ENCODE results near the gene EPB41L4B. TPM values are rescaled to one million over a fixed set of nuclear protein-coding genes. Genes with fewer than 3 reads are reported as not detected.

The EPB41L4B gene
- total RNA-seq, 1 donor from 2014 or later: 6.8 TPM

- H3K4me1 ChIP-seq (ENCODE audit: control insufficient read depth in 3 of 3, insufficient read depth in 3 of 3, low read length in 3 of 3): no peaks in the 10 kb centered on the region
- H3K36me3 ChIP-seq (ENCODE audit: control insufficient read depth in 3 of 3, insufficient read depth in 3 of 3, low read length in 3 of 3): no peaks in the 10 kb centered on the region
- H3K27ac ChIP-seq (ENCODE audit: low read depth, low read length): no peak overlapping the region
- H3K27me3 ChIP-seq (ENCODE audit: control insufficient read depth in 3 of 3, insufficient read depth in 3 of 3, low read length in 3 of 3): peaks cover 0 to 7% (median 0%) of the 10 kb centered on the region in 3 donors
- H3K9me3 ChIP-seq (ENCODE audit: control insufficient read depth in 3 of 3, low read length in 3 of 3): no peaks in the 10 kb centered on the region
- no peak overlapping the region for H3K4me3 ChIP-seq (ENCODE audit: low read length in 3 of 3)
- H3K9ac ChIP-seq (ENCODE audit: low read depth in 1 of 3, low read length in 3 of 3): no peak overlapping the region
Measured at GRCh38 chr9:109199676-109200075, 121.2 kb downstream of the EPB41L4B start.

GRCh38 chr9:109198736-109199382 is 122.0 kb downstream of the EPB41L4B start:
- no peaks in the 10 kb centered on the region for H3K4me1 ChIP-seq (ENCODE audit: control insufficient read depth in 3 of 3, insufficient read depth in 3 of 3, low read length in 3 of 3)
- no peak overlapping the region for H3K9ac ChIP-seq (ENCODE audit: low read depth in 1 of 3, low read length in 3 of 3)
- H3K36me3 ChIP-seq (ENCODE audit: control insufficient read depth in 3 of 3, insufficient read depth in 3 of 3, low read length in 3 of 3): no peaks in the 10 kb centered on the region
- H3K27ac ChIP-seq (ENCODE audit: low read depth, low read length): no peak overlapping the region
- no peaks in the 10 kb centered on the region for H3K9me3 ChIP-seq (ENCODE audit: control insufficient read depth in 3 of 3, low read length in 3 of 3)
- peaks cover 0 to 7% (median 0%) of the 10 kb centered on the region in 3 donors for H3K27me3 ChIP-seq (ENCODE audit: control insufficient read depth in 3 of 3, insufficient read depth in 3 of 3, low read length in 3 of 3)
- no peak overlapping the region for H3K4me3 ChIP-seq (ENCODE audit: low read length in 3 of 3)

DNA sequence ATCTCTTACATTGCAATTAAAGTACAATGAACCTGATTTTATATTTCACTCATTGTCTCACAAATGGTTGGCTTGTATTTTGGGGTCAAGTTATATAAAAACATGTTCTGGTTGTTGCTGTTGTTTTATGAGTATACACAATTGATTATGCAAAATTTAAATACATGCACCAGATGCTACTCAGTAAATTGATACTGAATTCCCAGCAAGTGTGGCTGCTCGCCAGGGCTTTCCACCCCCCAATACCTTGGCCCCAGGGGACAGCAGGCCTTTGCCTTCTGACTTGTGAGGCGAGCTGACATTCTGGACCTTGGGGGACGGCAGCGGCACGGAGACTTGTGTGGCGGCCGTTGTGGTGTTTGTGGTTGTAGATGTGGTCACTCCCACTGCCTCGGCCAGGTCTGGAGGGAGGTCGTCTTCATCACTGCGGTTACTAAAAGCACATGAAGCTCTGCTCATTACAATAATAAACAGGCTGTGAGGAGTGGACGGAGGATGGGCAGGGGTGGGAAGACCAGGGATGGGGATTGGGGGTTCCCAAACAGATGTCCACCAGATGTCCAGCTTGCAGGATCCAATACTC is 126.8 kb downstream of the EPB41L4B start:
- H3K9me3 ChIP-seq (ENCODE audit: control insufficient read depth in 3 of 3, low read length in 3 of 3): no peaks in the 10 kb centered on the region
- H3K36me3 ChIP-seq (ENCODE audit: control insufficient read depth in 3 of 3, insufficient read depth in 3 of 3, low read length in 3 of 3): peaks cover 0 to 4% (median 0%) of the 10 kb centered on the region in 3 donors
- H3K4me1 ChIP-seq (ENCODE audit: control insufficient read depth in 3 of 3, insufficient read depth in 3 of 3, low read length in 3 of 3): no peaks in the 10 kb centered on the region
- no peak overlapping the region for H3K9ac ChIP-seq (ENCODE audit: low read depth in 1 of 3, low read length in 3 of 3)
- no peak overlapping the region for H3K4me3 ChIP-seq (ENCODE audit: low read length in 3 of 3)
- H3K27me3 ChIP-seq (ENCODE audit: control insufficient read depth in 3 of 3, insufficient read depth in 3 of 3, low read length in 3 of 3): peaks cover 0 to 3% (median 0%) of the 10 kb centered on the region in 3 donors
- no peak overlapping the region for H3K27ac ChIP-seq (ENCODE audit: low read depth, low read length)

DNA sequence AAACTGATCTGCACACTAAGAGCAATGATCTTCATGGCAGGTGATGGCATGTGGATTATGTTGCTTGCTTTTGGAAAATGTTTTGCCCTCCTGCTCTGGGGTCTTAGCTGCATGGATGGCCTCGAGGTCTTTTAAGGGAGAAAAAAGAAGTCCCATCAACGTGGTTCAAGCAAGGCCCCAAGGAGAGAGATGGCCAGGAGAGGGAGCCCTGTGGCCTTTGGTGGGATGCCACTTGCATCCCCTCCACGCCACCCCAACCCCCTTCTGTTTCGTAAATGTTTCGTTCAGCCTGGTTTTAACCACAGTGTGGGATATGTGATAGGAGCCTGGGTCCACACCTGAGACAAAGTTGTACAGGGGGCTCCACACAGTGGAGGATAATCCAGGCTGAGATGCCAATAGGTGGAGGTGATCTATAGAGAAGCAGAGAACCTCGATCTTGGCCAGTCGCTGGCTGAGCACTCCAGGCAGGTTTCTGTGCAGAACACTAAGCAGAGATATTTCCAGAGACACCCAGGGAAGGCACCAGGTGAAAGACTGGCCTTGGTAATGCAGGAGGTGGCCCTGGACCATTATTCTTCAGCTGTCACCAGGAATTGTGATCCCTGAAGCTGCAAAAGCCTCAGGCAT is 128.0 kb downstream of the EPB41L4B start:
- Histone ChIP-seq H3K4me3 (ENCODE audit: low read length in 3 of 3) (no peak overlapping the region), H3K36me3 (ENCODE audit: control insufficient read depth in 3 of 3, insufficient read depth in 3 of 3, low read length in 3 of 3) (peaks cover 0 to 5% (median 0%) of the 10 kb centered on the region in 3 donors), H3K27me3 (ENCODE audit: control insufficient read depth in 3 of 3, insufficient read depth in 3 of 3, low read length in 3 of 3) (peaks cover 0 to 3% (median 0%) of the 10 kb centered on the region in 3 donors), H3K9me3 (ENCODE audit: control insufficient read depth in 3 of 3, low read length in 3 of 3) (no peaks in the 10 kb centered on the region), H3K9ac (ENCODE audit: low read depth in 1 of 3, low read length in 3 of 3) (no peak overlapping the region), H3K27ac (ENCODE audit: low read depth, low read length) (no peak overlapping the region), H3K4me1 (ENCODE audit: control insufficient read depth in 3 of 3, insufficient read depth in 3 of 3, low read length in 3 of 3) (no peaks in the 10 kb centered on the region)

DNA sequence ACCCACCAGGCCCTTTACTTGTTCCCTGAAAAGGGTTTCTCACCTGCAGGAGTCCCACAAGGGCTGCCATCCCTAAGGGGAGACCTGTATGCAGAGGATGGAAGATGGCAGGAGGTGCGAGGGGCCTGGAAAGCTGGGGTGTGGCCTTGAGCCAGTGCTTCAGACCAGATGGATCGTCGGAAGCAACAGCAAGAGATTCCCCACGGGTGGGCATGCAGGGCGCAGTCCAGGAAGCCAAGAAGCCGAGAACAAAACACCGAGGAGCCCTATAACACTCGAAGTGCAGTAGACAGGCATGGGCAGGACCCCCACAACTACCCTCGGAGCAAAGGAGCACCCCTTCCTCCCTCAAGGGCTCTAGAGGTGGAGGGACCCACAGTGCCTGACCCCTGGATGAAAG is 129.1 kb downstream of the EPB41L4B start:
- Histone ChIP-seq H3K9me3 (ENCODE audit: control insufficient read depth in 3 of 3, low read length in 3 of 3) (no peaks in the 10 kb centered on the region), H3K4me3 (ENCODE audit: low read length in 3 of 3) (no peak overlapping the region), H3K27ac (ENCODE audit: low read depth, low read length) (no peak overlapping the region), H3K9ac (ENCODE audit: low read depth in 1 of 3, low read length in 3 of 3) (no peak overlapping the region), H3K4me1 (ENCODE audit: control insufficient read depth in 3 of 3, insufficient read depth in 3 of 3, low read length in 3 of 3) (no peaks in the 10 kb centered on the region), H3K36me3 (ENCODE audit: control insufficient read depth in 3 of 3, insufficient read depth in 3 of 3, low read length in 3 of 3) (peaks cover 0 to 5% (median 0%) of the 10 kb centered on the region in 3 donors), H3K27me3 (ENCODE audit: control insufficient read depth in 3 of 3, insufficient read depth in 3 of 3, low read length in 3 of 3) (peaks cover 0 to 3% (median 0%) of the 10 kb centered on the region in 3 donors)

GRCh38 chr9:109190151-109190550 is 130.7 kb downstream of the EPB41L4B start:
- H3K4me3 ChIP-seq (ENCODE audit: low read length in 3 of 3): no peak overlapping the region
- no peaks in the 10 kb centered on the region for H3K9me3 ChIP-seq (ENCODE audit: control insufficient read depth in 3 of 3, low read length in 3 of 3)
- H3K27me3 ChIP-seq (ENCODE audit: control insufficient read depth in 3 of 3, insufficient read depth in 3 of 3, low read length in 3 of 3): peaks cover 0 to 3% (median 0%) of the 10 kb centered on the region in 3 donors
- H3K4me1 ChIP-seq (ENCODE audit: control insufficient read depth in 3 of 3, insufficient read depth in 3 of 3, low read length in 3 of 3): no peaks in the 10 kb centered on the region
- no peak overlapping the region for H3K27ac ChIP-seq (ENCODE audit: low read depth, low read length)
- peaks cover 0 to 5% (median 0%) of the 10 kb centered on the region in 3 donors for H3K36me3 ChIP-seq (ENCODE audit: control insufficient read depth in 3 of 3, insufficient read depth in 3 of 3, low read length in 3 of 3)
- no peak overlapping the region for H3K9ac ChIP-seq (ENCODE audit: low read depth in 1 of 3, low read length in 3 of 3)

DNA sequence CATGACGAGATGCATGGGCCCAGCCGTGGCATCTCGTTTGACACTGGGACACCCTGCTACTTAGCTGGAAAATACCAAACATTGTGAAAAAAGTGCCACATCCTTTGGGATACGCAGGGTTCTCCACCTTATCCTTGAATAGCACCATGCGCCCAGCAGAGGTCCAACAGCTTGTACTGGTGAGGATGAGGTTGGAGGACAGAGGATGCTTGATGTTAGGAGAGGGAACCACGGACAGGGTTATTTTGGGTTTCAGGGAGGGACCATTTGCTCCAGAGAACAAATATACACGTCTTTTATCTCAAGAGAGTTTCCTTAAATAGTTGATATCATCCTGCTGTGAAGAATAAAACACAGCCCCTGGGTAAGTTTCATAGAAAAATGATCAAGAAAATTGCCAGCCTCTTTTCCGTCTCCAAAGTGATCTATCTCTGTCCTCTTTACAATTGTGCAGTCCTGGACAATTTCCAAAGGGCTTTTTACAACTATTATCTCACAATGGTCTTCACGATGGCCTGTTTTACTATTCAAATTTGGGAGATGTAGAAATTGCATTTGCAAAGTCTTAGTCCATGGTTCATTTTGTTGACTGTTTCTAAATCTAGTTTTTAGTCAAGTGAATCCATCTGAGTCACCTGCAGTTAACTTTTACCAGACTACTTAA is 133.9 kb downstream of the EPB41L4B start:
- Histone ChIP-seq H3K4me1 (ENCODE audit: control insufficient read depth in 3 of 3, insufficient read depth in 3 of 3, low read length in 3 of 3) (no peaks in the 10 kb centered on the region), H3K9me3 (ENCODE audit: control insufficient read depth in 3 of 3, low read length in 3 of 3) (no peaks in the 10 kb centered on the region), H3K27ac (ENCODE audit: low read depth, low read length) (no peak overlapping the region), H3K4me3 (ENCODE audit: low read length in 3 of 3) (no peak overlapping the region), H3K9ac (ENCODE audit: low read depth in 1 of 3, low read length in 3 of 3) (no peak overlapping the region), H3K36me3 (ENCODE audit: control insufficient read depth in 3 of 3, insufficient read depth in 3 of 3, low read length in 3 of 3) (peaks cover 0 to 5% (median 0%) of the 10 kb centered on the region in 3 donors), H3K27me3 (ENCODE audit: control insufficient read depth in 3 of 3, insufficient read depth in 3 of 3, low read length in 3 of 3) (peaks cover 0 to 3% (median 0%) of the 10 kb centered on the region in 3 donors)

DNA sequence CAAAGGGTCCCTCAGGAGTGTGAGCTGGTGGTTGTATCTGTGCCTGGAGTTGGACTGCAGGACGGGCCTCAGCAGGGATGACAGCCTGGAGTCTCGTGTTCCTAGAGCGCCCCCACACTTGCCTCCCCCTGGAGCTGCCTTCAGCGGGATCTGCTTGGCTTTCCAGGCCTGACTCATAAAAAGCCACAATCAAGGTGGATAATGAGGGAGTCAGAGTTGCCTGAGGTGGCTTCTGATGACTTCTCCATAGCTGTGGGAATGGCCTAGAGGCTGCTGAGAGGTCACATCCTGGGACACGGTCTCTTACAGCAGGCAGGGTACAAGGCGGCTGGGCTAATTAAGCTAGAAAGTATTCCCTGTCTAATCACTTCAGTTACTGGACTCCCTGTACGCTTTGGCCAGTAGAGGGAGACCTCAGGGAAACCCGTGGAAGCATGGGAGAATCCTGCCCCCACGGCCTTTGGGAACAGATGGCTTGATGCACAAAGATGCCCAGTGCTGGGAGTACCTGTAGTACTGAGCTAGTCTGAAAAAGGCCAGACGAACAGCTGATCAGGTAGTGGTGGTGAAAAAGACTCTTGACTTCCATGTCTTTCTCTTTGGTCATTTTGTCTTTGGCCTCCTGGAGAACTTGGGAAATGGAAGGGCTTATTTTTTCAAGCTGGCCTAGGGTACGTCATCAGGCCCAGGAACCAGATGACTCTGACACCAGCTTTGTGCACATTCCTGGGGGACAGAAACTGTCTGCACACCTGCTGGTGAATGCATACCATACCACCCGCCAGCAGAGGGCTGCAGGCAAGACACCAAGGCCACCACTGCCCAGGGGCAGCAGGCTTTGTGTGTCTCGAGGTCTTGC is 137.7 kb downstream of the EPB41L4B start:
- H3K27ac ChIP-seq (ENCODE audit: low read depth, low read length): no peak overlapping the region
- H3K4me3 ChIP-seq (ENCODE audit: low read length in 3 of 3): no peak overlapping the region
- no peaks in the 10 kb centered on the region for H3K36me3 ChIP-seq (ENCODE audit: control insufficient read depth in 3 of 3, insufficient read depth in 3 of 3, low read length in 3 of 3)
- H3K27me3 ChIP-seq (ENCODE audit: control insufficient read depth in 3 of 3, insufficient read depth in 3 of 3, low read length in 3 of 3): peaks cover 0 to 8% (median 6%) of the 10 kb centered on the region in 3 donors
- H3K9ac ChIP-seq (ENCODE audit: low read depth in 1 of 3, low read length in 3 of 3): no peak overlapping the region
- H3K4me1 ChIP-seq (ENCODE audit: control insufficient read depth in 3 of 3, insufficient read depth in 3 of 3, low read length in 3 of 3): no peaks in the 10 kb centered on the region
- H3K9me3 ChIP-seq (ENCODE audit: control insufficient read depth in 3 of 3, low read length in 3 of 3): no peaks in the 10 kb centered on the region

- Histone ChIP-seq H3K9me3 (ENCODE audit: control insufficient read depth in 3 of 3, low read length in 3 of 3) (no peaks in the 10 kb centered on the region), H3K36me3 (ENCODE audit: control insufficient read depth in 3 of 3, insufficient read depth in 3 of 3, low read length in 3 of 3) (no peaks in the 10 kb centered on the region), H3K27ac (ENCODE audit: low read depth, low read length) (no peak overlapping the region), H3K27me3 (ENCODE audit: control insufficient read depth in 3 of 3, insufficient read depth in 3 of 3, low read length in 3 of 3) (peaks cover 0 to 8% (median 6%) of the 10 kb centered on the region in 3 donors), H3K4me1 (ENCODE audit: control insufficient read depth in 3 of 3, insufficient read depth in 3 of 3, low read length in 3 of 3) (no peaks in the 10 kb centered on the region), H3K4me3 (ENCODE audit: low read length in 3 of 3) (no peak overlapping the region), H3K9ac (ENCODE audit: low read depth in 1 of 3, low read length in 3 of 3) (no peak overlapping the region)
Measured at GRCh38 chr9:109182550-109182939, 138.3 kb downstream of the EPB41L4B start.
